NCI-H510A treated with DMSO at 0.1 percent for 48 hours (cell line): Measurements from ENCODE around the gene MPV17L2.

Experiments used
- DNase-seq: peaks from one replicate; lab custom pipeline; 2025; lab: John Stamatoyannopoulos, UW

Gene MPV17L2

GRCh38 chr19:18218600-18218999, 25.6 kb downstream of the MPV17L2 start:
- no peak for DNase-seq

GRCh38 chr19:18219911-18220631, 27.1 kb downstream of the MPV17L2 start:
- DNase-seq: no peak

- no peak for DNase-seq
These were observed 27.7 kb downstream of the MPV17L2 start for GRCh38 chr19:18220632-18221275.

GRCh38 chr19:18221815-18222725, 29.1 kb downstream of the MPV17L2 start:
- DNase-seq: no peak

GRCh38 chr19:18223860-18224524, 31.0 kb downstream of the MPV17L2 start:
- DNase-seq: no peak

- peak; percentile 89 for DNase-seq
These were observed 31.7 kb downstream of the MPV17L2 start for GRCh38 chr19:18224525-18225354.

GRCh38 chr19:18225355-18225701, 32.3 kb downstream of the MPV17L2 start:
- DNase-seq: no peak

- DNase-seq: no peak
These were observed 32.9 kb downstream of the MPV17L2 start, which contains the start of gene PDE4C for GRCh38 chr19:18225702-18226468. TSS of gene PDE4C (minus strand) at chr19:18226438. CDS start at chr19:18226415, 23 bp downstream.

GRCh38 chr19:18226956-18227780, 34.1 kb downstream of the MPV17L2 start:
- no peak for DNase-seq

- no peak for DNase-seq
These were observed 34.8 kb downstream of the MPV17L2 start for GRCh38 chr19:18227781-18228271.

- DNase-seq: no peak
These were observed 36.5 kb downstream of the MPV17L2 start for GRCh38 chr19:18229474-18229873.

GRCh38 chr19:18229915-18230314, 36.9 kb downstream of the MPV17L2 start:
- no peak for DNase-seq

- DNase-seq: no peak
These were observed 38.1 kb downstream of the MPV17L2 start for GRCh38 chr19:18230941-18231734.

GRCh38 chr19:18231775-18232174, 38.8 kb downstream of the MPV17L2 start:
- no peak for DNase-seq

- peak; percentile 79 for DNase-seq
These were observed 39.7 kb downstream of the MPV17L2 start for GRCh38 chr19:18232540-18233223.

GRCh38 chr19:18233224-18233825, 40.3 kb downstream of the MPV17L2 start:
- peak; percentile 79 for DNase-seq

- no peak for DNase-seq
These were observed 41.2 kb downstream of the MPV17L2 start for GRCh38 chr19:18234194-18234593.
